K562 (cell line): Measurements from ENCODE around the gene MADCAM1. TPM values are rescaled to one million over a fixed set of nuclear protein-coding genes. Genes with fewer than 3 reads are reported as not detected.

Source experiments
- ATAC-seq: fragments of 200-7000 bp; cut with Tn5 transposase; 3 replicates; pipeline ENCODE4 v1.9.1; 2020; ENCODE audit warnings: moderate library complexity
- BruUV-seq: library from RNA; stranded (reverse); fragments of 400-500 nt; replicated peaks from 2 replicates; lab custom pipeline; 2021; lab: Mats Ljungman, UMichigan
- CTCF ChIA-PET: fragments of 300-600 bp; formaldehyde crosslinking; extraction: SDS; loops from one replicate; lab custom pipeline; 2021; ENCODE audit warnings: low intra/inter-chr PET ratio; lab: Yijun Ruan, JAX
- POLR2A ChIA-PET: fragments of 300-600, 350-650 bp; sonication (Branson Sonifier 250); formaldehyde crosslinking; extraction: SDS; loops from one replicate; lab custom pipeline; 2021; ENCODE audit warnings: antibody characterized with exemption, inconsistent platforms; lab: Yijun Ruan, JAX
- DNase-seq, 4 experiments: peaks; one replicate each; pipeline versions ENCODE4 v3.0.0 to v3.0.0-alpha.2; 2011 to 2018; ENCODE audit warnings: low spot score in 3 of 4, mixed read lengths in 3 of 4; ENCODE audit errors: extremely low read depth in 1 of 4
- FAIRE-seq: peaks from 2 replicates; lab custom pipeline; 2011; peaks lifted over from hg19 to GRCh38; lab: Jason Lieb, UNC
- H2AFZ ChIP-seq: 2 replicates; pipeline ENCODE4 v1.6.0; 2011; ENCODE audit warnings: low read depth, low read length, control low read depth, inconsistent platforms
- H3K27ac ChIP-seq: fragments of 200-600 bp; 3 replicates; pipeline ENCODE4 v1.8.0; 2011; ENCODE audit warnings: low read depth, mild to moderate bottlenecking, control low read depth, inconsistent platforms, low read length, moderate library complexity, mixed read lengths; ENCODE audit errors: extremely low read depth
- H3K27me3 ChIP-seq, 2 experiments: fragments of 300-600 bp in 1 of 2; 2 replicates in 1 of 2; 3 replicates in 1 of 2; pipeline versions ENCODE4 v1.6.0 to v1.8.0; 2011; ENCODE audit warnings: inconsistent platforms in 2 of 2, low read length in 2 of 2, mild to moderate bottlenecking in 1 of 2, mixed read lengths in 1 of 2, moderate library complexity in 1 of 2; ENCODE audit not compliant: control insufficient read depth in 2 of 2, insufficient read depth in 2 of 2
- H3K36me3 ChIP-seq: fragments of 300-600 bp; 3 replicates; pipeline ENCODE4 v1.8.0; 2011; ENCODE audit warnings: mild to moderate bottlenecking, low read length, inconsistent platforms; ENCODE audit not compliant: control insufficient read depth, insufficient read depth
- H3K4me1 ChIP-seq, 2 experiments: fragments of 200-600 bp in 1 of 2; replicated peaks in 1 of 2; 2 replicates in 1 of 2; 3 replicates in 1 of 2; pipeline versions ENCODE4 v1.5.1 to v1.8.0; 2011; ENCODE audit warnings: inconsistent platforms in 2 of 2, low read length in 2 of 2, mild to moderate bottlenecking in 1 of 2, mixed read lengths in 1 of 2, moderate library complexity in 1 of 2; ENCODE audit not compliant: control insufficient read depth in 2 of 2, insufficient read depth in 2 of 2
- H3K4me2 ChIP-seq: 2 replicates; pipeline ENCODE4 v1.6.1; 2011; ENCODE audit warnings: low read length, control low read depth, inconsistent platforms, mixed read lengths; ENCODE audit not compliant: insufficient read depth
- H3K4me3 ChIP-seq: fragments of 200-600 bp; sonication (generic), shearing (Covaris generic); 2 replicates; pipeline ENCODE4 v1.5.1; 2016; ENCODE audit warnings: control low read depth, inconsistent platforms
- H3K79me2 ChIP-seq: fragments of 200-600 bp; 3 replicates; pipeline ENCODE4 v1.8.0; 2011; ENCODE audit warnings: low read length, inconsistent platforms; ENCODE audit not compliant: control insufficient read depth, insufficient read depth
- H3K9ac ChIP-seq, 2 experiments: 2 replicates each; pipeline versions ENCODE4 v1.6.0 to v1.6.1; 2011; ENCODE audit warnings: low read depth in 2 of 2, low read length in 2 of 2, control low read depth in 1 of 2, inconsistent platforms in 1 of 2, mild to moderate bottlenecking in 1 of 2, mixed read lengths in 1 of 2; ENCODE audit not compliant: insufficient read depth in 1 of 2
- H3K9me1 ChIP-seq: one replicate; pipeline ENCODE4 v1.6.0; 2011; ENCODE audit warnings: inconsistent platforms, mild to moderate bottlenecking, low read length, moderate library complexity; ENCODE audit not compliant: control insufficient read depth, insufficient read depth
- H3K9me3 ChIP-seq: replicated peaks from 2 replicates; pipeline ENCODE4 v1.5.1; 2011; ENCODE audit warnings: low read depth, low read length, inconsistent platforms; ENCODE audit not compliant: control insufficient read depth, insufficient read depth
- H4K20me1 ChIP-seq: replicated peaks from 2 replicates; pipeline ENCODE4 v1.6.1; 2011; ENCODE audit warnings: low read length, inconsistent platforms, mixed read lengths; ENCODE audit not compliant: control insufficient read depth, insufficient read depth
- ADNP ChIP-seq: fragments of 200-800 bp; sonication (Bioruptor generic); IDR thresholded peaks from 2 replicates; pipeline ENCODE4 v1.6.1; 2016; ENCODE audit warnings: missing genetic modification characterization, missing compliant biosample characterization
- CHAMP1 ChIP-seq: fragments of 450-650 bp; IDR thresholded peaks from 2 replicates; pipeline ENCODE4 v1.6.1; 2016; ENCODE audit warnings: mild to moderate bottlenecking
- CTBP1 ChIP-seq: fragments of 450-650 bp; IDR thresholded peaks from 2 replicates; pipeline ENCODE4 v1.6.1; 2016; ENCODE audit warnings: borderline replicate concordance
- FIP1L1 ChIP-seq: fragments of 200-400 bp; formaldehyde crosslinking; IDR thresholded peaks from 2 replicates; pipeline ENCODE4 v1.6.1; 2018; ENCODE audit warnings: mild to moderate bottlenecking, low read depth, low read length; ENCODE audit not compliant: poor library complexity, severe bottlenecking
- FOXK2 ChIP-seq, 2 experiments: fragments of 450-650 bp; IDR thresholded peaks in 1 of 2; conservative IDR thresholded peaks in 1 of 2; 2 replicates each; pipeline ENCODE4 v1.6.1; 2016; ENCODE audit warnings: low read depth in 2 of 2, mild to moderate bottlenecking in 1 of 2
- FOXO4 ChIP-seq: fragments of 450-650 bp; formaldehyde crosslinking; IDR thresholded peaks from 2 replicates; pipeline ENCODE4 v1.4.0; 2020; ENCODE audit warnings: mild to moderate bottlenecking, moderate library complexity
- HNRNPLL ChIP-seq: fragments of 200-400 bp; formaldehyde crosslinking; IDR thresholded peaks from 2 replicates; pipeline ENCODE4 v1.6.1; 2017; ENCODE audit warnings: low read length, low read depth, mild to moderate bottlenecking; ENCODE audit not compliant: poor library complexity, severe bottlenecking
- POU5F1 ChIP-seq: fragments of 150-350 bp; IDR thresholded peaks from 2 replicates; pipeline ENCODE4 v1.6.1; 2014; ENCODE audit warnings: borderline replicate concordance, low read length, low read depth, mild to moderate bottlenecking; ENCODE audit not compliant: partially characterized antibody
- SFPQ ChIP-seq: fragments of 200-400 bp; formaldehyde crosslinking; IDR thresholded peaks from 2 replicates; pipeline ENCODE4 v1.6.1; 2017; ENCODE audit warnings: mild to moderate bottlenecking, low read depth, low read length, moderate library complexity
- SMARCC2 ChIP-seq: fragments of 450-650 bp; IDR thresholded peaks from 2 replicates; pipeline ENCODE4 v1.6.1; 2017; ENCODE audit warnings: antibody characterized with exemption, moderate library complexity, mild to moderate bottlenecking, low read depth
- ZNF699 ChIP-seq: fragments of 250-450 bp; sonication (Bioruptor Pico); IDR thresholded peaks from 2 replicates; pipeline ENCODE4 v1.8.0; 2021; ENCODE audit warnings: mild to moderate bottlenecking, moderate library complexity; ENCODE audit not compliant: insufficient replicate concordance
- ZNF766 ChIP-seq: fragments of 200-800 bp; sonication (Bioruptor generic); conservative IDR thresholded peaks from 2 replicates; pipeline ENCODE4 v1.6.1; 2016; ENCODE audit warnings: missing genetic modification characterization, missing compliant biosample characterization
- ZNF830 ChIP-seq: fragments of 250-450 bp; sonication (Bioruptor Pico); IDR thresholded peaks from 2 replicates; pipeline ENCODE4 v1.5.0; 2021; ENCODE audit warnings: mild to moderate bottlenecking
- WGBS: fragments of 100-300 bp; shearing (Covaris generic); methylation state at CpG from one replicate; pipeline ENCODE4 v1.1.6; 2016; ENCODE audit warnings: low coverage, mixed read lengths; ENCODE audit not compliant: insufficient coverage; ENCODE audit errors: missing lambda C conversion rate; 5-methylcytosine and 5-hydroxymethylcytosine counted together
- in situ Hi-C: fragments of 300-500 bp; cut with MboI; formaldehyde crosslinking; loops from 4 replicates; pipeline ENCODE4 v1.15.0; 2018; ENCODE audit warnings: inconsistent platforms, mixed read lengths
- intact Hi-C: fragments of 100-400 bp; cut with micrococcal nuclease; formaldehyde crosslinking; loops from 2 replicates; pipeline ENCODE4 v1.14.2; 2022
- polyA plus RNA-seq, 8 experiments: library from polyadenylated mRNA; depleted of rRNA in 4 of 8; stranded (reverse) in 5 of 8; unstranded in 3 of 8; fragments of >200 nt; fragmentation: Nextera tagmentation in 2 of 8; fragmentation: Illumina TruSeq in 1 of 8; extraction: Ambion mirVana in 2 of 8; extraction: Trizol in 1 of 8; gene quantifications; 2 replicates each; pipeline versions ENCODE4 v1.2.1 to v1.2.3, GENCODE V29; 2011 to 2014; ENCODE audit warnings: inconsistent platforms in 1 of 8, missing spikeins in 1 of 8
- total RNA-seq, 7 experiments: library from RNA; depleted of rRNA in 6 of 7; stranded (reverse); fragments of >200 nt in 6 of 7; fragmentation: Illumina TruSeq in 2 of 7; extraction: Trizol in 2 of 7; gene quantifications; 2 replicates each; pipeline versions ENCODE4 v1.2.1 to v1.2.3, GENCODE V29; 2011 to 2021; ENCODE audit warnings: low replicate concordance in 1 of 7
- TF ChIP-seq, protein P1 (sequence below): IDR thresholded peaks from 2 replicates; pipeline ENCODE4 v1.6.1; 2011; ENCODE audit not compliant: insufficient read length; ENCODE audit errors: extremely low read depth

Gene MADCAM1
- total and polyA plus RNA-seq, 9 of the 15 experiments (the other 6 are each of a cell fraction or from before 2014, with no cell fraction given), result 0.09 to 0.36 (median 0.09) TPM; not detected in 6

GRCh38 chr19:457636-458035, 38.6 kb upstream of the MADCAM1 start:
- H3K27me3 ChIP-seq, result peaks cover 6 to 48% of the 10 kb centered on the region in 2 experiments; a peak in 4 of 5 replicates
- 84% methylated on average over 21 of the region's 30 CpGs for WGBS
- FAIRE-seq (no peak), ATAC-seq (no peak), DNase-seq (no peak)
- H3K4me2 ChIP-seq, result no peak overlapping the region
- H3K4me3 ChIP-seq, result no peak overlapping the region
- H2AFZ ChIP-seq, result no peak overlapping the region
- H3K4me1 ChIP-seq, result peaks cover 5 to 37% of the 10 kb centered on the region in 2 experiments; a peak in 4 of 5 replicates
- no peaks in the 10 kb centered on the region; the same call in 1 of the 2 replicates for H3K9me3 ChIP-seq
- in situ Hi-C loops (no loop called here), intact Hi-C loops (no loop called here)
- no peak overlapping the region for H3K9ac ChIP-seq
- ChIA-PET CTCF (no interaction called here), POLR2A (interaction anchor here (0.9 to 1.2 kb wide), 2 partner anchors 9 to 13 kb away, joined by 4 to 8 read pairs; no protein-coding TSS in a partner anchor)
- no peaks in the 10 kb centered on the region for H3K9me1 ChIP-seq
- H4K20me1 ChIP-seq, result no peaks in the 10 kb centered on the region
- TF ChIP-seq FOXO4 (CRISPR knock-in tag) (no peak), CHAMP1 (no peak), SFPQ (no peak), FOXK2 (conservative IDR thresholded peaks at IDR 0.05 in 1 of 2, IDR thresholded peaks at IDR 0.05 in 1 of 2; ENCODE audit: low read depth in 2 of 2) (no peak), ADNP (tag) (no peak), ZNF830 (CRISPR knock-in tag) (no peak), HNRNPLL (no peak), FIP1L1 (no peak), CTBP1 (no peak), SMARCC2 (no peak), ZNF766 (CRISPR knock-in tag) (no peak), ZNF699 (CRISPR knock-in tag) (no peak), POU5F1 (no peak)
- TF ChIP-seq, protein P1, sequence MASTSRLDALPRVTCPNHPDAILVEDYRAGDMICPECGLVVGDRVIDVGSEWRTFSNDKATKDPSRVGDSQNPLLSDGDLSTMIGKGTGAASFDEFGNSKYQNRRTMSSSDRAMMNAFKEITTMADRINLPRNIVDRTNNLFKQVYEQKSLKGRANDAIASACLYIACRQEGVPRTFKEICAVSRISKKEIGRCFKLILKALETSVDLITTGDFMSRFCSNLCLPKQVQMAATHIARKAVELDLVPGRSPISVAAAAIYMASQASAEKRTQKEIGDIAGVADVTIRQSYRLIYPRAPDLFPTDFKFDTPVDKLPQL, result no peak
- H3K27ac ChIP-seq, result no peak overlapping the region
- H3K36me3 ChIP-seq, result no peaks in the 10 kb centered on the region
- H3K79me2 ChIP-seq, result no peaks in the 10 kb centered on the region
- no TSS peak for BruUV-seq
